ENCODE data around the gene LRRFIP1.

GRCh38 chr2:237752761-237753165, 125.4 kb downstream of the LRRFIP1 start:
- TF ChIP-seq CTCF (IDR thresholded peaks at IDR 0.05; ENCODE audit: low read length) (no peak), EZH2 (optimal IDR thresholded peaks at IDR 0.05; ENCODE audit: low read depth, low read length) (no peak), EZH2phosphoT487 (IDR thresholded peaks at IDR 0.05; ENCODE audit: low read length) (no peak)

All from MM.1S (cell line).